HEK293T (cell line): ENCODE measurements around the gene MYOM3.

Experiments used
- CTCF ChIA-PET: fragments of 350-600 bp; formaldehyde crosslinking; extraction: SDS; loops from one replicate; lab custom pipeline; 2021; ENCODE audit warnings: antibody characterized with exemption, inconsistent platforms; lab: Yijun Ruan, JAX
- POLR2A ChIA-PET: fragments of 350-600 bp; formaldehyde crosslinking; extraction: SDS; loops from one replicate; lab custom pipeline; 2020; ENCODE audit warnings: antibody characterized with exemption, inconsistent platforms; lab: Yijun Ruan, JAX
- DNase-seq: peaks from one replicate; pipeline ENCODE4 v3.0.0; 2012; ENCODE audit warnings: mixed read lengths; ENCODE audit errors: extremely low spot score
- ARNT ChIP-seq: fragments of 450-650 bp; IDR thresholded peaks from 2 replicates; pipeline ENCODE4 v1.6.1; 2017; ENCODE audit warnings: mild to moderate bottlenecking
- BHLHE40 ChIP-seq: fragments of 450-650 bp; IDR thresholded peaks from 2 replicates; pipeline ENCODE4 v1.6.1; 2016; ENCODE audit warnings: mild to moderate bottlenecking, moderate library complexity, borderline replicate concordance
- CTBP1 ChIP-seq: fragments of 450-650 bp; IDR thresholded peaks from 2 replicates; pipeline ENCODE4 v1.6.1; 2016; ENCODE audit warnings: borderline replicate concordance
- ELF4 ChIP-seq: fragments of 450-650 bp; IDR thresholded peaks from 2 replicates; pipeline ENCODE4 v1.6.1; 2017; ENCODE audit warnings: antibody characterized with exemption
- FOXA1 ChIP-seq: fragments of 450-650 bp; IDR thresholded peaks from 2 replicates; pipeline ENCODE4 v1.6.1; 2016; ENCODE audit warnings: mild to moderate bottlenecking
- FOXK2 ChIP-seq: fragments of 450-650 bp; IDR thresholded peaks from 2 replicates; pipeline ENCODE4 v1.6.1; 2016; ENCODE audit warnings: mild to moderate bottlenecking
- FOXM1 ChIP-seq: fragments of 450-650 bp; IDR thresholded peaks from 2 replicates; pipeline ENCODE4 v1.6.1; 2017; ENCODE audit warnings: mild to moderate bottlenecking, borderline replicate concordance
- HDGF ChIP-seq: fragments of 450-650 bp; IDR thresholded peaks from 2 replicates; pipeline ENCODE4 v1.6.1; 2017; ENCODE audit warnings: antibody characterized with exemption, borderline replicate concordance
- L3MBTL2 ChIP-seq: fragments of 450-650 bp; conservative IDR thresholded peaks from 2 replicates; pipeline ENCODE4 v1.6.1; 2016; ENCODE audit warnings: mild to moderate bottlenecking
- LEF1 ChIP-seq: fragments of 450-650 bp; IDR thresholded peaks from 2 replicates; pipeline ENCODE4 v1.6.1; 2017; ENCODE audit warnings: mild to moderate bottlenecking, borderline replicate concordance
- NFRKB ChIP-seq: fragments of 450-650 bp; IDR thresholded peaks from 2 replicates; pipeline ENCODE4 v1.6.1; 2016; ENCODE audit warnings: mild to moderate bottlenecking, moderate library complexity
- SP1 ChIP-seq: fragments of 450-650 bp; IDR thresholded peaks from 2 replicates; pipeline ENCODE4 v1.6.1; 2017
- SUZ12 ChIP-seq: fragments of 450-650 bp; IDR thresholded peaks from 2 replicates; pipeline ENCODE4 v1.6.1; 2016; ENCODE audit warnings: mild to moderate bottlenecking
- TARDBP ChIP-seq: fragments of 450-650 bp; IDR thresholded peaks from 2 replicates; pipeline ENCODE4 v1.6.1; 2016
- ZNF384 ChIP-seq: fragments of 450-650 bp; IDR thresholded peaks from 2 replicates; pipeline ENCODE4 v1.6.1; 2016
- TF ChIP-seq, protein P1 (sequence below): fragments of 450-650 bp; IDR thresholded peaks from 2 replicates; pipeline ENCODE4 v1.6.1; 2016

MYOM3 gene

DNA sequence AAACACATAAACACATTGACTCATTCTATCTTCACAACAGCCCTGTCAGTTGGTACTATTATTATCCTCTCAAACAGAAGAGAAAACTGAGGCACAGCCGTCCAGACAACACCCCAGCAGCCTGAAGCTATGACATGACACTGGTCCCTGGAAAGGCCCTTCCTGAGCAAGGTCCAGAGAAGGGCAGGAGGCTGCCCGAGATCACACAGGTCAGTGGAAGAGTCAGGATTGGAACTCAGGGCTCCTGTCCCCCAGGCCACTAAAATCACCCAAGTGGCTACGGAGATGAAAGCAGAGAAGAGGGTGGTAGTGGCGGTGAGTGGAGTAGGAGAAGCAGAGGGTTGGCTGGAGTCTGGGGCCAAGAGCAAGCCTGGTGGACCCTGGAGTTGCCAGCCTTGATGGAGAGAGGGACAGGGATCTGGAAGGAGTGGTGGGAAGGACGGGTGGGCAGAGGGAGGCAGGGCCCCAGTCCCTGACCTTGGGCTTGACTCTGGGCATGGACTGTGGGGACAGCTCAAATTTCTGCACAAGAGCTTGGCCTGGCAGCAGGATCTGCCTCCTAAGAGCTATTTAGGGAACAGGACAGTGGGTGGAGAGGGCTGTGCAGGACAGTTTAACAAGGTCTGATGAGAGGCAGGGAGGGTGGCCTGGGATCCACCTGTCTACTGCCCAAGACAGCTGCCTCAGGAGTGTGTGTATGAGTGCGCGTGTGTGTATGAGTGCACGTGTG is 15.8 kb downstream of the MYOM3 start:
- DNase-seq: no peak
- POLR2A ChIA-PET: no interaction called here

DNA sequence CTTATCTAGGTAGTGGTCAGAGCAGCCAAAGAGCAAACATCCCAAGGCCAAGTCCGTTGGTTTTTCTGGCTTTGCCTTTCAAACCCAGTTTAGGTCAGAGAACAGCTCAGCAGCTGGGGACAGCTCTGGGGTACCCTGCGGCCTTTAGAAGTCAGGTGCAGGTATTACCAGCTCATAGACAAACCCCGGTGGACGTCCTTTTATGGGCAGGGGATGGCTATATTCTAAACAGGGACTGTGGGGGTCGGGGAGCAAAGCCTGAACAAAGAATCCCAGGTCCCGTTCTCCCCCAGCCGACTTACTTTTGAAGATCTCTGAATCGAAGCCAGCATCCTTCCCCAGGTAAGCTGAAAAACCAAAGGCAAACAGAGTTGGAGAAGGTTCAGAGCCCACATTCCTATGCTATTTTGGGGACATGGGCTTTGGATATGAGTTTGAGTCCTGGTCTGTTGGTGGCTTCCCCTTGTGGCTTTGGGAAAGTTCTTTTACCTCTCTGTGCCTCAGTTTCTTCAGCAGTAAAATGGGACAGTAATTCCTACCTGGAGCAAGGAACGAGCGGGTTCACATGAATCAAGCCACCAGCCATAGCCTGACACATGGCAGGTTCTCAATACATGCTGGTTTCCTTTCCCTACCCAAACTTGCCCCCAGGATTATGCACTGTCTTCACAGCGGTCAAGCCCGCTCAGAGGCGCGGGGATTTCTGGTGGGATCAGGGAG is 16.6 kb downstream of the MYOM3 start:
- no peak for DNase-seq
- CTCF ChIA-PET: no interaction called here
- POLR2A ChIA-PET: no interaction called here
- no peak for TF ChIP-seq BHLHE40
- no peak for TF ChIP-seq SUZ12
- no peak for TF ChIP-seq ELF4
- TF ChIP-seq ZNF384: no peak
- TF ChIP-seq NFRKB: no peak
- TF ChIP-seq TARDBP: no peak
- TF ChIP-seq LEF1: no peak
- no peak for TF ChIP-seq L3MBTL2
- no peak for TF ChIP-seq FOXM1
- TF ChIP-seq FOXK2: no peak
- no peak for TF ChIP-seq ARNT
- TF ChIP-seq HDGF: no peak
- TF ChIP-seq SP1: no peak
- TF ChIP-seq, protein P1, sequence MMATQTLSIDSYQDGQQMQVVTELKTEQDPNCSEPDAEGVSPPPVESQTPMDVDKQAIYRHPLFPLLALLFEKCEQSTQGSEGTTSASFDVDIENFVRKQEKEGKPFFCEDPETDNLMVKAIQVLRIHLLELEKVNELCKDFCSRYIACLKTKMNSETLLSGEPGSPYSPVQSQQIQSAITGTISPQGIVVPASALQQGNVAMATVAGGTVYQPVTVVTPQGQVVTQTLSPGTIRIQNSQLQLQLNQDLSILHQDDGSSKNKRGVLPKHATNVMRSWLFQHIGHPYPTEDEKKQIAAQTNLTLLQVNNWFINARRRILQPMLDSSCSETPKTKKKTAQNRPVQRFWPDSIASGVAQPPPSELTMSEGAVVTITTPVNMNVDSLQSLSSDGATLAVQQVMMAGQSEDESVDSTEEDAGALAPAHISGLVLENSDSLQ: no peak
- no peak for TF ChIP-seq FOXA1
- TF ChIP-seq CTBP1: no peak

More for the DNA sequence above, 15.8 kb downstream of the MYOM3 start:
- TF ChIP-seq SP1: no peak
- TF ChIP-seq CTBP1: no peak
- TF ChIP-seq FOXM1: no peak
- TF ChIP-seq SUZ12: no peak
- TF ChIP-seq BHLHE40: no peak
- no peak for TF ChIP-seq ELF4
- TF ChIP-seq LEF1: no peak
- no peak for TF ChIP-seq ZNF384
- no peak for TF ChIP-seq NFRKB
- CTCF ChIA-PET: no interaction called here

GRCh38 chr1:24094554-24094953 is 17.4 kb downstream of the MYOM3 start:
- TF ChIP-seq, protein P1: no peak
- TF ChIP-seq ZNF384 (no peak), FOXK2 (no peak), LEF1 (no peak), BHLHE40 (no peak), SP1 (no peak), TARDBP (no peak), HDGF (no peak), SUZ12 (no peak), CTBP1 (no peak)
- DNase-seq: no peak
- ChIA-PET POLR2A (no interaction called here), CTCF (no interaction called here)

DNA sequence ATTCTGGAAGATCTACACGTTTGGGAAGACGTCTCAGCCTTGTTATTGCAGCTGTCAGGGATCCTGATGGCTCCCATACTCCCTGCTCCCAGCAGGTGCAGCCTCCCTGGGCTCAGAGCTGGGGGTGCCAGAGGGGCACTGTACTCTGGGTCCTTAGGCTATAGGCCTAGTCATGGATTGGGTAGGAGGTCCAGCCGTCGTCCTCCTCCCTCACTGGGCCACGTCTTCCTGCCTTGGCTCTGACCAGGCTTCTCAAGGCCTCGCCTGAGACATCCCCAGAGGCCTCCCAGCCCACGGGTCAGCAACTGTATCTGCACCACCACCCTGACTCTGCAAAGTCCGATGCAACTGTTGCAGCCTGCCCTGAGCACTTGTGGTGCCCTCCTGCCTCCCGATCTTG is 18.2 kb downstream of the MYOM3 start:
- CTCF ChIA-PET: no interaction called here
- POLR2A ChIA-PET: no interaction called here
- TF ChIP-seq FOXM1: no peak
- TF ChIP-seq FOXA1: no peak
- no peak for DNase-seq

GRCh38 chr1:24092979-24093378 is 19.0 kb downstream of the MYOM3 start:
- DNase-seq: no peak
- POLR2A ChIA-PET: no interaction called here
- CTCF ChIA-PET: no interaction called here
- TF ChIP-seq SP1: no peak
- no peak for TF ChIP-seq ARNT
- TF ChIP-seq BHLHE40: no peak
- no peak for TF ChIP-seq L3MBTL2
- no peak for TF ChIP-seq FOXK2
- no peak for TF ChIP-seq FOXM1
- no peak for TF ChIP-seq TARDBP
- TF ChIP-seq FOXA1: no peak
- TF ChIP-seq CTBP1: no peak
- no peak for TF ChIP-seq ELF4
- TF ChIP-seq, protein P1: no peak
- TF ChIP-seq NFRKB: no peak
- TF ChIP-seq SUZ12: no peak
- no peak for TF ChIP-seq ZNF384

DNA sequence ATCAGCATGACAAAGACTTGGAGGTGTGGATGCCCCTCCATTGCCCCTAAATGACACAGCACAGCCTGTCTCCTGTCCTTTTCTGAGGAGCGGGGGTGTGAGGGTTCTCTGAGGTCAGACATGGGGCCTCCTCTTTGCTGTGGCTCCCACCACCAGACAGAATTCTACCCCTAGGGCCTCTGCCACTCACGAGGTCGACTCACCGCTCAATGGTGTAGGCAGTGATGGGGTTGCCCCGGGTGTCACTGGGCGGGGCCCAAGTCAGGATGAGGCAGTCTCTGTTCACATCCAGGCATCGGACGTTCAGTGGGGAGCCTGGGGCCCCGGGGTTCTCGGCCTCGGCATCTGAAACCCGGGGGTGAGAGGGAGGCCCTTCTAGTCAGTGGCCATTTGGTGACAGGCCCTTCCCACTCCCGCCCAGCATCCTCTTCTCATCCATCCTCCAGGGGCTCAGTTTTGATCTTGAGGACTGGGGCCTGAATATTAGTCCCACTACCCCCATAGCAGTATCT is 19.9 kb downstream of the MYOM3 start:
- CTCF ChIA-PET: no interaction called here
- TF ChIP-seq L3MBTL2: no peak
- TF ChIP-seq ARNT: no peak
- TF ChIP-seq ELF4: no peak
- TF ChIP-seq FOXM1: no peak
- TF ChIP-seq ZNF384: no peak
- TF ChIP-seq SUZ12: no peak
- TF ChIP-seq HDGF: no peak
- no peak for TF ChIP-seq FOXK2
- TF ChIP-seq NFRKB: no peak
- TF ChIP-seq, protein P1: no peak
- TF ChIP-seq SP1: no peak
- no peak for TF ChIP-seq TARDBP
- TF ChIP-seq FOXA1: no peak
- no peak for TF ChIP-seq LEF1
- TF ChIP-seq CTBP1: no peak
- no peak for TF ChIP-seq BHLHE40
- DNase-seq: no peak
- POLR2A ChIA-PET: no interaction called here
